HCT116 (cell line): Measurements from ENCODE around the gene CENPP. TPM values are rescaled to one million over a fixed set of nuclear protein-coding genes. Genes with fewer than 3 reads are reported as not detected.

Experiments used
- ATAC-seq: fragments of 200-7000 bp; cut with Tn5 transposase; 2 replicates; pipeline ENCODE4 v1.9.1; 2020; ENCODE audit warnings: mild to moderate bottlenecking, moderate library complexity
- BruUV-seq: library from RNA; stranded (reverse); fragments of 400-500 nt; replicated peaks from 2 replicates; lab custom pipeline; 2021; lab: Mats Ljungman, UMichigan
- CTCF ChIA-PET: fragments of 300-600 bp; sonication (Branson Sonifier 250); formaldehyde crosslinking; loops from one replicate; lab custom pipeline; 2021; ENCODE audit warnings: antibody characterized with exemption; lab: Charles Lee
- POLR2A ChIA-PET: fragments of 300-600, 350-600 bp; sonication (Branson Sonifier 250); formaldehyde crosslinking; loops from one replicate; lab custom pipeline; 2021; ENCODE audit warnings: antibody characterized with exemption; lab: Charles Lee
- RAD21 ChIA-PET, 2 experiments: fragments of 300-600 bp; sonication (Branson Sonifier 250); formaldehyde crosslinking; loops; one replicate each; lab custom pipeline; 2023; ENCODE audit warnings: low total read pairs in 2 of 2; ENCODE audit not compliant: uncharacterized antibody in 2 of 2, unreplicated experiment in 2 of 2, low non-redundant PET in 1 of 2; lab: Charles Lee
- DNase-seq: peaks from one replicate; pipeline ENCODE4 v3.0.0-alpha.2; 2010; ENCODE audit warnings: low read depth, low spot score
- H2AFZ ChIP-seq: fragments of 200-600 bp; shearing (Covaris generic), sonication (generic); 2 replicates; pipeline ENCODE4 v1.6.1; 2017; ENCODE audit warnings: low read depth, mixed run types, mixed read lengths, antibody characterized with exemption, low read length; ENCODE audit not compliant: poor library complexity, severe bottlenecking
- H3K27ac ChIP-seq: 2 replicates; pipeline ENCODE4 v1.5.1; 2012; ENCODE audit warnings: low read depth, low read length
- H3K27me3 ChIP-seq: fragments of 200-600 bp; sonication (generic); 2 replicates; pipeline ENCODE4 v1.6.1; 2016; ENCODE audit warnings: mixed run types, low read length, mixed read lengths; ENCODE audit not compliant: insufficient read depth
- H3K36me3 ChIP-seq, 2 experiments: fragments of 200-500 bp in 1 of 2; fragments of 200-600 bp in 1 of 2; sonication (Bioruptor generic) in 1 of 2; sonication (generic) in 1 of 2; 2 replicates each; pipeline versions ENCODE4 v1.5.1 to v1.6.1; 2014 to 2016; ENCODE audit warnings: low read length in 2 of 2, inconsistent platforms in 1 of 2, mixed read lengths in 1 of 2, mixed run types in 1 of 2; ENCODE audit not compliant: insufficient read depth in 2 of 2, control insufficient read depth in 1 of 2
- H3K4me1 ChIP-seq, 2 experiments: fragments of 200-600 bp in 1 of 2; sonication (generic) in 1 of 2; 2 replicates each; pipeline versions ENCODE4 v1.5.1 to v1.6.1; 2012 to 2017; ENCODE audit warnings: low read length in 2 of 2, inconsistent platforms in 1 of 2, mild to moderate bottlenecking in 1 of 2, mixed read lengths in 1 of 2, mixed run types in 1 of 2, moderate library complexity in 1 of 2; ENCODE audit not compliant: insufficient read depth in 2 of 2, control insufficient read depth in 1 of 2
- H3K4me2 ChIP-seq: fragments of 200-600 bp; sonication (generic); 2 replicates; pipeline ENCODE4 v1.6.1; 2017; ENCODE audit warnings: mixed run types, low read length, mixed read lengths
- H3K4me3 ChIP-seq, 2 experiments: fragments of 200-600 bp in 1 of 2; sonication (generic) in 1 of 2; replicated peaks in 1 of 2; 2 replicates each; pipeline ENCODE4 v1.5.1; 2011 to 2016; ENCODE audit warnings: low read length in 2 of 2, control low read depth in 1 of 2, low read depth in 1 of 2, mild to moderate bottlenecking in 1 of 2, mixed read lengths in 1 of 2, mixed run types in 1 of 2
- H3K79me2 ChIP-seq: fragments of 200-600 bp; sonication (generic); 2 replicates; pipeline ENCODE4 v1.6.1; 2017; ENCODE audit warnings: mild to moderate bottlenecking, mixed run types, low read length, moderate library complexity, mixed read lengths; ENCODE audit not compliant: insufficient read depth
- H3K9ac ChIP-seq: fragments of 200-600 bp; sonication (generic); 2 replicates; pipeline ENCODE4 v1.6.1; 2016; ENCODE audit warnings: low read length, mixed read lengths
- H3K9me2 ChIP-seq: fragments of 200-600 bp; sonication (generic), shearing (Covaris generic); 2 replicates; pipeline ENCODE4 v1.6.1; 2017; ENCODE audit warnings: mixed run types, mild to moderate bottlenecking, moderate library complexity; ENCODE audit not compliant: insufficient read depth
- H3K9me3 ChIP-seq, 2 experiments: fragments of 200-500 bp in 1 of 2; fragments of 200-600 bp in 1 of 2; sonication (Bioruptor generic) in 1 of 2; sonication (generic) in 1 of 2; 2 replicates each; pipeline ENCODE4 v1.6.1; 2014 to 2017; ENCODE audit warnings: low read length in 2 of 2, mixed read lengths in 2 of 2, inconsistent platforms in 1 of 2, low read depth in 1 of 2, mild to moderate bottlenecking in 1 of 2, mixed run types in 1 of 2, moderate library complexity in 1 of 2; ENCODE audit not compliant: control insufficient read depth in 1 of 2, insufficient read depth in 1 of 2
- H4K20me1 ChIP-seq: fragments of 200-600 bp; sonication (generic), shearing (Covaris generic); 2 replicates; pipeline ENCODE4 v1.6.1; 2017; ENCODE audit warnings: mixed run types, mild to moderate bottlenecking, moderate library complexity; ENCODE audit not compliant: insufficient read depth
- CTCF ChIP-seq, 3 experiments: fragments of 200-600 bp in 1 of 3; sonication (generic) in 1 of 3; IDR thresholded peaks in 2 of 3; conservative IDR thresholded peaks in 1 of 3; 2 replicates each; pipeline ENCODE4 v1.5.1; 2012 to 2017; ENCODE audit warnings: low read depth in 2 of 3, low read length in 2 of 3, antibody characterized with exemption in 1 of 3, borderline replicate concordance in 1 of 3, control low read depth in 1 of 3, mild to moderate bottlenecking in 1 of 3, mixed read lengths in 1 of 3, mixed run types in 1 of 3, moderate library complexity in 1 of 3; ENCODE audit not compliant: insufficient read depth in 1 of 3
- EGR1 ChIP-seq: IDR thresholded peaks from 2 replicates; pipeline ENCODE4 v1.6.1; 2012; ENCODE audit warnings: low read depth
- ELF1 ChIP-seq: IDR thresholded peaks from 2 replicates; pipeline ENCODE4 v1.6.1; 2012; ENCODE audit warnings: low read depth, borderline replicate concordance
- EZH2 ChIP-seq: fragments of 200-600 bp; sonication (generic); IDR thresholded peaks from 2 replicates; pipeline ENCODE4 v1.6.1; 2017; ENCODE audit warnings: antibody characterized with exemption, mixed run types
- FOSL1 ChIP-seq: IDR thresholded peaks from 2 replicates; pipeline ENCODE4 v1.6.1; 2012; ENCODE audit warnings: low read depth
- JUND ChIP-seq: IDR thresholded peaks from 2 replicates; pipeline ENCODE4 v1.6.1; 2012
- MAX ChIP-seq: IDR thresholded peaks from 2 replicates; pipeline ENCODE4 v1.6.1; 2012
- POLR2AphosphoS5 ChIP-seq: IDR thresholded peaks from 2 replicates; pipeline ENCODE4 v1.6.1; 2011; ENCODE audit warnings: mild to moderate bottlenecking, low read depth, low read length, moderate library complexity
- RAD21 ChIP-seq: IDR thresholded peaks from 2 replicates; pipeline ENCODE4 v1.6.1; 2012; ENCODE audit warnings: low read depth, mild to moderate bottlenecking
- SIN3A ChIP-seq: IDR thresholded peaks from 2 replicates; pipeline ENCODE4 v1.6.1; 2012; ENCODE audit warnings: low read depth
- ZBTB33 ChIP-seq: IDR thresholded peaks from 2 replicates; pipeline ENCODE4 v1.6.1; 2011; ENCODE audit warnings: mild to moderate bottlenecking, low read length, moderate library complexity; ENCODE audit not compliant: insufficient replicate concordance; ENCODE audit errors: extremely low read depth
- ZNF274 ChIP-seq: fragments of 200-500 bp; sonication (Bioruptor generic); IDR thresholded peaks from 2 replicates; pipeline ENCODE4 v1.6.1; 2014; ENCODE audit warnings: mild to moderate bottlenecking, low read depth, low read length, inconsistent platforms
- intact Hi-C: fragments of 100-400 bp; cut with micrococcal nuclease; formaldehyde crosslinking; loops from 2 replicates; pipeline ENCODE4 v1.10.0; 2022
- total RNA-seq: library from RNA; stranded (reverse); gene quantifications from one replicate; pipeline ENCODE4 v1.2.1, GENCODE V29; 2021; ENCODE audit not compliant: unreplicated experiment

The CENPP gene
- total RNA-seq, 1 experiment from 2014 or later = 7.0 TPM

- Histone ChIP-seq H3K79me2 (no peaks in the 10 kb centered on the region), H3K9ac (no peak overlapping the region), H3K36me3 (no peaks in the 10 kb centered on the region), H2AFZ (no peak overlapping the region), H3K9me3 (no peaks in the 10 kb centered on the region), H3K27me3 (no peaks in the 10 kb centered on the region), H4K20me1 (no peaks in the 10 kb centered on the region), H3K4me3 (no peak overlapping the region), H3K4me1 (peaks cover 3 to 13% of the 10 kb centered on the region in 2 experiments; a peak in 3 of 4 replicates), H3K9me2 (no peaks in the 10 kb centered on the region), H3K27ac (no peak overlapping the region), H3K4me2 (peak overlapping the region; percentile 25)
- ChIA-PET POLR2A (no interaction called here), RAD21 (no interaction called here), CTCF (interaction anchor here (1.2 kb wide), 1 partner anchor 9 kb away, joined by 3 read pairs; no protein-coding TSS in a partner anchor)
- BruUV-seq = no TSS peak
- TF ChIP-seq MAX (0 out of 2 replicates have a peak, but pooled peaks have one; percentile 21), RAD21 (no peak)
- no peak for DNase-seq
- ATAC-seq = no peak
- intact Hi-C loops = no loop called here
These were observed 138.2 kb downstream of the CENPP start for GRCh38 chr9:92463984-92464383.

GRCh38 chr9:92467041-92467440, 141.3 kb downstream of the CENPP start:
- Histone ChIP-seq H2AFZ (no peak overlapping the region), H4K20me1 (no peaks in the 10 kb centered on the region), H3K4me3 (no peak overlapping the region), H3K9me2 (no peaks in the 10 kb centered on the region), H3K4me1 (peaks cover 3 to 13% of the 10 kb centered on the region in 2 experiments; a peak in 3 of 4 replicates), H3K36me3 (no peaks in the 10 kb centered on the region), H3K27me3 (no peaks in the 10 kb centered on the region), H3K79me2 (no peaks in the 10 kb centered on the region), H3K9me3 (no peaks in the 10 kb centered on the region), H3K27ac (no peak overlapping the region), H3K4me2 (no peak overlapping the region), H3K9ac (no peak overlapping the region)
- intact Hi-C loops = no loop called here
- BruUV-seq = no TSS peak
- no peak for ATAC-seq
- TF ChIP-seq POLR2AphosphoS5 (no peak), JUND (no peak), FOSL1 (no peak), CTCF (IDR thresholded peaks at IDR 0.05 in 2 of 3, conservative IDR thresholded peaks at IDR 0.05 in 1 of 3; ENCODE audit: borderline replicate concordance in 1 of 3, insufficient read depth in 1 of 3, low read depth in 2 of 3, low read length in 2 of 3) (no peak), ZNF274 (no peak), ZBTB33 (no peak), EZH2 (no peak), SIN3A (no peak), EGR1 (no peak), ELF1 (no peak)
- ChIA-PET POLR2A (no interaction called here), RAD21 (no interaction called here), CTCF (no interaction called here)
- no peak for DNase-seq
